HL-60 (cell line): ENCODE results near the gene CEP89.

ENCODE experiments used
- CTCF ChIP-seq: IDR thresholded peaks from one replicate; pipeline ENCODE4 v1.5.1; 2011; ENCODE audit warnings: low read length, control low read depth, inconsistent platforms; ENCODE audit not compliant: insufficient read depth
- GABPA ChIP-seq: IDR thresholded peaks from 2 replicates; pipeline ENCODE4 v1.6.1; 2012; ENCODE audit warnings: low read depth
- REST ChIP-seq: IDR thresholded peaks from 2 replicates; pipeline ENCODE4 v1.6.1; 2012; ENCODE audit warnings: low read depth; ENCODE audit not compliant: insufficient replicate concordance

- TF ChIP-seq REST (no peak), CTCF (no peak), GABPA (no peak)
Observed at GRCh38 chr19:32910874-32911273, 60.9 kb downstream of the CEP89 start.
